Brain microvascular endothelial cell (primary cell): Measurements from ENCODE around the gene TBK1.
"Not testable (repeated sequence)": the region's sequence is repeated elsewhere in the genome, so short reads cannot be mapped to it uniquely, and the experiment has no call there.

Experiments
- DNase-seq: peaks from one replicate; pipeline ENCODE4 v3.0.0-alpha.2; 2020
- H3K27ac ChIP-seq: fragments of 250-450 bp; sonication (Bioruptor Pico); 2 replicates; pipeline ENCODE4 v1.5.1; 2020; ENCODE audit warnings: mild to moderate bottlenecking, moderate library complexity
- H3K27me3 ChIP-seq: fragments of 250-450 bp; sonication (Bioruptor Pico); replicated peaks from 2 replicates; pipeline ENCODE4 v1.5.1; 2020; ENCODE audit warnings: mild to moderate bottlenecking
- H3K36me3 ChIP-seq: fragments of 250-450 bp; sonication (Bioruptor Pico); replicated peaks from 2 replicates; pipeline ENCODE4 v1.5.1; 2020; ENCODE audit warnings: mild to moderate bottlenecking
- H3K4me3 ChIP-seq: 2 replicates; pipeline ENCODE4 v1.5.1; 2011; ENCODE audit warnings: low read depth, mild to moderate bottlenecking, control low read depth, low read length, moderate library complexity
- in situ Hi-C: cut with HindIII; loops from 2 replicates; pipeline ENCODE4 v1.10.0; 2017; ENCODE audit warnings: low sequenced_read_pairs, low pct_ligation_motif_present
- TF ChIP-seq, protein P1 (sequence below): IDR thresholded peaks from 2 replicates; pipeline ENCODE4 v1.5.1; 2011; ENCODE audit warnings: low read depth, mild to moderate bottlenecking, moderate library complexity, low read length, control low read depth, inconsistent platforms; ENCODE audit errors: missing control alignments

Gene TBK1

GRCh38 chr12:64531665-64532334, 79.9 kb downstream of the TBK1 start:
- Histone ChIP-seq H3K27ac (no peak overlapping the region), H3K36me3 (no peaks in the 10 kb centered on the region), H3K4me3 (no peak overlapping the region), H3K27me3 (no peaks in the 10 kb centered on the region)
- no peak for DNase-seq
- in situ Hi-C loops: no loop called here
- TF ChIP-seq, protein P1, sequence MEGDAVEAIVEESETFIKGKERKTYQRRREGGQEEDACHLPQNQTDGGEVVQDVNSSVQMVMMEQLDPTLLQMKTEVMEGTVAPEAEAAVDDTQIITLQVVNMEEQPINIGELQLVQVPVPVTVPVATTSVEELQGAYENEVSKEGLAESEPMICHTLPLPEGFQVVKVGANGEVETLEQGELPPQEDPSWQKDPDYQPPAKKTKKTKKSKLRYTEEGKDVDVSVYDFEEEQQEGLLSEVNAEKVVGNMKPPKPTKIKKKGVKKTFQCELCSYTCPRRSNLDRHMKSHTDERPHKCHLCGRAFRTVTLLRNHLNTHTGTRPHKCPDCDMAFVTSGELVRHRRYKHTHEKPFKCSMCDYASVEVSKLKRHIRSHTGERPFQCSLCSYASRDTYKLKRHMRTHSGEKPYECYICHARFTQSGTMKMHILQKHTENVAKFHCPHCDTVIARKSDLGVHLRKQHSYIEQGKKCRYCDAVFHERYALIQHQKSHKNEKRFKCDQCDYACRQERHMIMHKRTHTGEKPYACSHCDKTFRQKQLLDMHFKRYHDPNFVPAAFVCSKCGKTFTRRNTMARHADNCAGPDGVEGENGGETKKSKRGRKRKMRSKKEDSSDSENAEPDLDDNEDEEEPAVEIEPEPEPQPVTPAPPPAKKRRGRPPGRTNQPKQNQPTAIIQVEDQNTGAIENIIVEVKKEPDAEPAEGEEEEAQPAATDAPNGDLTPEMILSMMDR: no peak

DNA sequence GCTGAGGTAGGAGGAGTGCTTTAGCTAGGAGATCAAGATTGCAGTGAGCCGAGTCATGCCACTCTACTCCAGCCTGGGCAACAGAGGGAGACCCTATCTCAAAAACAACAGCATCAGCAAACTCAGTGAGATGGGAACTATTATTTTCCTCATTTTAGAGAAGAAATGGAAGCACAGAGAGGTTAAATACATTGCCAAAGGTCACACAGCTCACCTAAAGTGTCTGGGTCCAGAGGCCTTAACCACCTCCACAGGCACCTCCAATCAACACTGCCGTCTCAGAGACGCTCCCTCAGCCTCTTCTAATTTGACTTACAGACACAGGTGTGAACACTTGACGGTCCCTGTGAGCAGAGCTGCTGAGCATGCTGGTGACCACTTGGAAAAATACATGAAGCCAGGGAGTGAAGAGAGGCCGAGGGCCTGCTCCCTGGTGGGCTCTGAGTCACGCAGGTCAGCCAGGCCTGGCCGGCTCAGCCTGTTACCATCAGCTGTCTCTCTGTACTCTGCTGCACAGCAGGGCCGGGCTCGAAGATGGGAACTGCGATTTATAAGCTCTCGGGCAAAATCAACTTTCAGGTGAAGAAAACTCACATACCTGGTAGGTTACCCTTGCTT, 80.9 kb downstream of the TBK1 start:
- no peak overlapping the region for H3K4me3 ChIP-seq

DNA sequence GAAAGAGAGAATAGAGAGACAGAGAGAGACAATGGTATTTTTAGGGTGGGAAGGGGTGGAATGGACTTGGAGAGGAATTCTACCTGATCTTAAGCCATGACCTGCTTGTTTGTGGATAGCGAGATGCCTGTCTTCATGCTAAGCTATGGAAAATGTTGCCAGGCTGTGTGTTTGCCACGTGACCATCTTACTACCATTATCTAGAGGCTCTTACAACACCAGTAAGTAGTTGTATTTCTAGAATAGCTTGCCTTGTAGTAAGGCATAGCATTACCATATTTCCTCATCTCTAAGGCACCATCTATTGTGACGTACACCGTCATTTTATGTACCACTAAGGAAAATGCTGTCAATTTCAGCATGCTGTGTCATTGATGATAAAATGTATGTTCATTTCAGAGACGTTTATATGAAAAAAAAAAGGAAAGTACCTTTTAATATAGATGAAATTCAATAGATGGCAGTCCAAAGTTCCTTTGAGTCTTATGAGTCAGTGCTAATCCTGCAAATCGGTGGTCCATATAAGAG, 82.8 kb downstream of the TBK1 start:
- no peak for DNase-seq
- Histone ChIP-seq H3K27ac (no peak overlapping the region), H3K27me3 (no peaks in the 10 kb centered on the region), H3K4me3 (no peak overlapping the region), H3K36me3 (no peaks in the 10 kb centered on the region)
- in situ Hi-C loops: no loop called here
- TF ChIP-seq, protein P1: no peak

More for the DNA sequence above, 80.9 kb downstream of the TBK1 start:
- TF ChIP-seq, protein P1: no peak
- Histone ChIP-seq H3K27me3 (no peaks in the 10 kb centered on the region), H3K27ac (no peak overlapping the region), H3K36me3 (no peaks in the 10 kb centered on the region)
- DNase-seq: no peak
- in situ Hi-C loops: no loop called here

DNA sequence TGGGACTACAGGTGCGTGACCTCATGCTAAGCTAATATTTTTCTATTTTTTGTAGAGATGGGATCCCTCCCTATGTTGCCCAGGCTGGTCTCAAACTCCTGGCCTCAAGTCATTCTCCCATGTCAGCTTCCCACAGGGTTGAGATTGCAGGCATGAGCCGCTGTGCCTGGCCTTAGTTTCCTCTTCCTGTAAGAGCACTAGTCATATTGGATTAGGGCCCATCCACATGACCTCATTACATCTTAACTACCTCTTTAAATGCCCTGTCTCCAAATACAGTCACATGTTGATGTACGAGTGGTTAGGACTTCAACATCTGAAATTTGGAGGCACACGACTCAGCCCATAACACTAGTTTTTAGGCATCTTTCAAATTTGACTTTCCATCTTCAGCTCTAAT, 86.2 kb downstream of the TBK1 start:
- H3K27me3 ChIP-seq: no peaks in the 10 kb centered on the region
- H3K27ac ChIP-seq: no peak overlapping the region
- no peaks in the 10 kb centered on the region for H3K36me3 ChIP-seq
- no peak for DNase-seq
- in situ Hi-C loops: no loop called here
- no peak overlapping the region for H3K4me3 ChIP-seq
- TF ChIP-seq, protein P1: no peak

GRCh38 chr12:64542409-64543047, 90.6 kb downstream of the TBK1 start:
- H3K4me3 ChIP-seq, H3K27ac ChIP-seq, in situ Hi-C loops, H3K27me3 ChIP-seq, H3K36me3 ChIP-seq: not testable (repeated sequence)
- DNase-seq: peak; percentile 20

DNA sequence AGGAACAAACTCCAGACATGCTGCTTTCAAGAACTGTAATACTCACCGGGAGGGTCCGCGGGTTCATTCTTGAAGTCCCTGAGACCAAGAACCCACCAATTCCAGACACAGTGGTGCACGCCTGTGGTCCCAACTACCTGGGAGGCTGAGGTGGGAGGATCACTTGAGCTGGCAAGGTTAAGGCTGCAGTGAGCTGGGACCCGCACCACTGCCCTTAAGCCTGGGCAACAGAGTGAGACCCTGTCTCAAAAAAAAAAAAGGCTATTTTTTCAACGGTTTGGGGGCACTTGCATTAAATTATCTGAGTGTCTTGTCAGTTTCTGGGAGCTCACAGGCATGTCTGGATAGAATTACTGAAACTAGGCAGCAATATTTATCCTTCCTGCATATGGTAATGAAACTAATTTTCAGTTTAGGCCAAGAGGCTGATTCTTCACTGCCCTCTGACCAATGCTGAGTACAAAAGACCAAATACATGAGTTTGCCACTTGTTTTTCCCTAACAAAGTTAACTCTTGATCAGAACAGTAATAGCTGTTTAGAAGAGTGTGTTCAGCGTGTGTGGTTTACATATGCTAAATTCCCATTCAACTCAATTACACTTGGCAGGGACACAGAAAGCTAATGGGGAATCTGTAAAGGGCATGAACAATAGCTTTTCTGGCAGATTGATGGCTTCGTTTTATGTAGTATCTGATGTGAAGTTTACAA, 92.6 kb downstream of the TBK1 start:
- no peak for DNase-seq
- Histone ChIP-seq H3K4me3 (no peak overlapping the region), H3K36me3 (no peaks in the 10 kb centered on the region), H3K27ac (no peak overlapping the region), H3K27me3 (no peaks in the 10 kb centered on the region)
- TF ChIP-seq, protein P1: no peak
- in situ Hi-C loops: no loop called here
